ENCODE data around the gene EWSR1. TPM values are rescaled to one million over a fixed set of nuclear protein-coding genes. Genes with fewer than 3 reads are reported as not detected.
"Not testable (repeated sequence)": the region's sequence is repeated elsewhere in the genome, so short reads cannot be mapped to it uniquely, and the experiment has no call there.

Gene EWSR1
- total RNA-seq: 133 TPM

DNA sequence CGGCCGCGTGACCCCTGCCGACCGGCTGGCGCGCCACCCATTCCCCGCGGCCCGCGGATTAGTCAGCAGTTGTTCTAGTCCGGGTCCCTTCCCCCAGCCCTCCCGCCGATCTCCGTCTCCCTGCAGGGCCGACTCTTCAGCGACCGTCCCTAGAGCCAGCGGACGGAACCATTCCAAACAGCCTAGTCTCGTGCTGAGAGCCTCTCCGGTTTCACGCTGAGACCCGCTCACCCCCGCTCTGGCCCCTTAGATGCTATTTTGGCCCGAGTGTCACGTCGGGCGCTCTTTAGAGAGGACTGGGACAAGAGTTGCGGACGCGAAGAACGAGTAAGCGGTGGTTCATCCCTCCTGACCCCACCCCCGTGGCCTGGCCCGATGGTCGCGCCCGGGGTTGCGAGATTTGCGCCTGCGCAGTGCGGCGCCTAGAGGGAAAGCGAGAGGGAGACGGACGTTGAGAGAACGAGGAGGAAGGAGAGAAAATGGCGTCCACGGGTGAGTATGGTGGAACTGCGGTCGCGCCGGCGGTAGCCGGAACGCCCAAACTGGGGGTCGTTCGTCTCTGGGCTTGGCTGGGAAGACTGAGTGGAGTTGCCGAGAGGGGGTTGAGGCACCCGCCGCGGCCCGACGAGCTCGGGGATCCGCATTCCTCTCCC is at the start of gene EWSR1, which contains the start of gene RHBDD3:
Gene EWSR1, plus strand, starts transcription at position 411 of the 653 bp plus-strand sequence. Its CDS starts 69 bp downstream, at position 480.
Gene RHBDD3, minus strand, starts transcription at position 124 of the 653 bp plus-strand sequence. CDS start 2,355 bp downstream, outside the sequence.
- DNase-seq (ENCODE audit: low spot score in 2 of 2): peak; percentile 88 to 97
- Histone ChIP-seq H3K27ac (peak within 1 kb of the TSS; percentile 96 to 99), H3K36me3 (peaks cover 4 to 19% of the 10 kb centered on the region in 2 donors), H3K4me1 (peaks cover 6 to 47% of the 10 kb centered on the region in 2 donors), H3K9me3 (no peaks in the 10 kb centered on the region), H3K4me3 (peak within 1 kb of the TSS; percentile 76 to 98), H3K27me3 (no peaks in the 10 kb centered on the region)
- intact Hi-C loops (cut with DNase I): loop anchor here (1.0 to 5.0 kb wide), 2 partner anchors 38 to 1154 kb away; partner anchors contain the start of gene GAS2L1
- TF ChIP-seq, protein P1, sequence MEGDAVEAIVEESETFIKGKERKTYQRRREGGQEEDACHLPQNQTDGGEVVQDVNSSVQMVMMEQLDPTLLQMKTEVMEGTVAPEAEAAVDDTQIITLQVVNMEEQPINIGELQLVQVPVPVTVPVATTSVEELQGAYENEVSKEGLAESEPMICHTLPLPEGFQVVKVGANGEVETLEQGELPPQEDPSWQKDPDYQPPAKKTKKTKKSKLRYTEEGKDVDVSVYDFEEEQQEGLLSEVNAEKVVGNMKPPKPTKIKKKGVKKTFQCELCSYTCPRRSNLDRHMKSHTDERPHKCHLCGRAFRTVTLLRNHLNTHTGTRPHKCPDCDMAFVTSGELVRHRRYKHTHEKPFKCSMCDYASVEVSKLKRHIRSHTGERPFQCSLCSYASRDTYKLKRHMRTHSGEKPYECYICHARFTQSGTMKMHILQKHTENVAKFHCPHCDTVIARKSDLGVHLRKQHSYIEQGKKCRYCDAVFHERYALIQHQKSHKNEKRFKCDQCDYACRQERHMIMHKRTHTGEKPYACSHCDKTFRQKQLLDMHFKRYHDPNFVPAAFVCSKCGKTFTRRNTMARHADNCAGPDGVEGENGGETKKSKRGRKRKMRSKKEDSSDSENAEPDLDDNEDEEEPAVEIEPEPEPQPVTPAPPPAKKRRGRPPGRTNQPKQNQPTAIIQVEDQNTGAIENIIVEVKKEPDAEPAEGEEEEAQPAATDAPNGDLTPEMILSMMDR (IDR thresholded peaks at IDR 0.05): no peak

DNA sequence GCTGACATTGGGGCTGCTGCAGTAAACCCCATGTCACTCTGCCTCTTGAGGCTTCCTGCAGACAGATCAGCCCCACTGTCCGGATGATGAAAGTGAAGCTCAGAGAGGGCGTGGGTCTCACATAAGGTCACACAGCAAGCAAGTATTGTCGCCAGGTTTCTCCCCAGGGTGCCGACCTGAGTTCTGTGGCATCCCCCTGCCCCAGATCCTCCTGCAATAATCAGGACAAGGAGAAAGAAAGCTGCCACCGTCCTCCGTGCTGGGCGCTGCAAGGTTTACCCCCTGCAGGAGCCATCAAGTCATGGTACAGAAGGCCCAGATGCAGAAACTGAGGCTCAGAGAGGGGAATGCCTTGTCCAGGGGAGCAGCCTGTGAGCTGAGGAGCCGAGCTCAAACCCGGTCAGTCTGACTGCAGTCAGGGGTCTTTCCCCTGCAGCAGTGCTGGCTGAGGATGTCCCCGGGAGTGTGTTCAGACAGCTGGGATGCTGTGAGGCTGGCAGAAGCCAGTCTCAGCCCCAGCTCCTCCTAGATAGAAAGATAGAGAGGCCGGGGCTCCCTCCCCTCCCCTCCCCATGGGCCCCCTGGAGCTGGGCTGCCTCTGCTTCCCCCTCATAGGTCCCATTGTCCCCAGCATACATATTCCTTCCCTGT is 49.2 kb upstream of the EWSR1 start:
- intact Hi-C loops (cut with DNase I): no loop called here
- TF ChIP-seq, protein P1 (IDR thresholded peaks at IDR 0.05): no peak
- no peak for DNase-seq (ENCODE audit: low spot score in 2 of 2)
- Histone ChIP-seq H3K36me3 (no peaks in the 10 kb centered on the region), H3K4me1 (peaks cover 0 to under 1% of the 10 kb centered on the region in 2 donors), H3K27me3 (no peaks in the 10 kb centered on the region), H3K27ac (no peak overlapping the region), H3K4me3 (no peak overlapping the region), H3K9me3 (no peaks in the 10 kb centered on the region)

GRCh38 chr22:29219409-29219782 is 48.7 kb upstream of the EWSR1 start:
- H3K4me3 ChIP-seq; H3K27me3 ChIP-seq; H3K36me3 ChIP-seq; H3K4me1 ChIP-seq; H3K9me3 ChIP-seq; intact Hi-C loops (cut with DNase I); H3K27ac ChIP-seq: not testable (repeated sequence)
- DNase-seq (ENCODE audit: low spot score in 2 of 2): peak in 1 of 2 donors; percentile 35

GRCh38 chr22:29219881-29220670 is 48.0 kb upstream of the EWSR1 start:
- TF ChIP-seq, protein P1 (IDR thresholded peaks at IDR 0.05): no peak
- DNase-seq (ENCODE audit: low spot score in 2 of 2): peak in 1 of 2 donors; percentile 42

GRCh38 chr22:29224121-29224858 is 43.8 kb upstream of the EWSR1 start:
- peak overlapping the region in 1 of 2 donors; percentile 19 for H3K4me3 ChIP-seq
- peak in 1 of 2 donors; percentile 66 for DNase-seq (ENCODE audit: low spot score in 2 of 2)
- no peak overlapping the region for H3K27ac ChIP-seq

More at GRCh38 chr22:29219881-29220670, 48.0 kb upstream of the EWSR1 start:
- Histone ChIP-seq H3K27ac (no peak overlapping the region), H3K9me3 (no peaks in the 10 kb centered on the region), H3K4me1 (peaks cover under 1 to 12% of the 10 kb centered on the region in 2 donors), H3K4me3 (no peak overlapping the region), H3K27me3 (no peaks in the 10 kb centered on the region), H3K36me3 (no peaks in the 10 kb centered on the region)
- intact Hi-C loops (cut with DNase I): no loop called here

More at GRCh38 chr22:29224121-29224858, 43.8 kb upstream of the EWSR1 start:
- Histone ChIP-seq H3K9me3 (no peaks in the 10 kb centered on the region), H3K36me3 (no peaks in the 10 kb centered on the region), H3K4me1 (peaks cover 6 to 12% of the 10 kb centered on the region in 2 donors), H3K27me3 (no peaks in the 10 kb centered on the region)
- TF ChIP-seq, protein P1 (IDR thresholded peaks at IDR 0.05): no peak
- intact Hi-C loops (cut with DNase I): no loop called here

All from ascending aorta (tissue), 2 donors.